ENCODE measurements around the gene SNED1. TPM values are rescaled to one million over a fixed set of nuclear protein-coding genes. Genes with fewer than 3 reads are reported as not detected.

Gene SNED1
- polyA plus RNA-seq, 3 donors: 0.02 to 3.4 (median 0.12) TPM

GRCh38 chr2:240983996-240984498, 14.4 kb upstream of the SNED1 start:
- no peaks in the 10 kb centered on the region for H3K9me3 ChIP-seq (replicated peaks in 1 of 2; ENCODE audit: control insufficient read depth in 1 of 2, insufficient read depth in 1 of 2, low read length in 2 of 2)
- no peak overlapping the region for H3K4me3 Mint-ChIP-seq
- H3K36me3 ChIP-seq (replicated peaks in 1 of 2; ENCODE audit: control insufficient read depth in 1 of 2, insufficient read depth in 2 of 2, low read length in 2 of 2): no peaks in the 10 kb centered on the region
- no peak overlapping the region for H2AFZ ChIP-seq (ENCODE audit: insufficient read depth, low read depth, low read length, poor library complexity, severe bottlenecking)
- DNase-seq: no peak
- peaks cover 0 to 5% (median 2%) of the 10 kb centered on the region in 7 donors for H3K9me3 Mint-ChIP-seq
- H3K79me2 ChIP-seq (ENCODE audit: insufficient read depth, low read length): no peaks in the 10 kb centered on the region
- WGBS (ENCODE audit: insufficient coverage): 68% methylated on average over 15 of the region's 18 CpGs
- H3K4me1 Mint-ChIP-seq: peaks cover 7% of the 10 kb centered on the region
- no peaks in the 10 kb centered on the region for H3K36me3 Mint-ChIP-seq
- H3K4me1 ChIP-seq (ENCODE audit: control insufficient read depth in 1 of 2, insufficient read depth in 2 of 2, low read length in 2 of 2): peaks cover 15% of the 10 kb centered on the region in 2 donors
- TF ChIP-seq CTCF (IDR thresholded peaks at IDR 0.05): no peak
- H3K9ac ChIP-seq (ENCODE audit: insufficient read depth, low read length, poor library complexity, severe bottlenecking): no peak overlapping the region
- H4K20me1 ChIP-seq (ENCODE audit: insufficient read depth, low read length): no peaks in the 10 kb centered on the region
- H3K4me3 ChIP-seq (replicated peaks in 1 of 3; ENCODE audit: low read depth in 2 of 3, low read length in 3 of 3): no peak overlapping the region
- intact Hi-C loops (cut with micrococcal nuclease): no loop called here
- H3K27ac Mint-ChIP-seq: no peak overlapping the region
- H3K4me2 ChIP-seq (replicated peaks; ENCODE audit: extremely low read depth, low read length, poor library complexity, severe bottlenecking): no peak overlapping the region
- no peak overlapping the region for H3K27ac ChIP-seq (ENCODE audit: low read depth in 1 of 2, low read length in 2 of 2)
- peaks cover 0 to 9% of the 10 kb centered on the region in 2 donors for H3K27me3 ChIP-seq (ENCODE audit: control insufficient read depth in 2 of 2, insufficient read depth in 2 of 2, low read length in 2 of 2)
- H3K27me3 Mint-ChIP-seq (ENCODE audit: low read depth in 3 of 3): peaks cover 15 to 30% (median 16%) of the 10 kb centered on the region in 3 donors

- Histone ChIP-seq H3K27me3 (ENCODE audit: control insufficient read depth in 2 of 2, insufficient read depth in 2 of 2, low read length in 2 of 2) (peaks cover 0 to 9% of the 10 kb centered on the region in 2 donors), H4K20me1 (ENCODE audit: insufficient read depth, low read length) (no peaks in the 10 kb centered on the region), H3K4me1 (ENCODE audit: control insufficient read depth in 1 of 2, insufficient read depth in 2 of 2, low read length in 2 of 2) (peaks cover 15% of the 10 kb centered on the region in 2 donors), H3K9ac (ENCODE audit: insufficient read depth, low read length, poor library complexity, severe bottlenecking) (peak overlapping the region; percentile 59), H3K4me2 (replicated peaks; ENCODE audit: extremely low read depth, low read length, poor library complexity, severe bottlenecking) (peak overlapping the region; percentile 58), H3K36me3 (replicated peaks in 1 of 2; ENCODE audit: control insufficient read depth in 1 of 2, insufficient read depth in 2 of 2, low read length in 2 of 2) (no peaks in the 10 kb centered on the region), H3K9me3 (replicated peaks in 1 of 2; ENCODE audit: control insufficient read depth in 1 of 2, insufficient read depth in 1 of 2, low read length in 2 of 2) (no peaks in the 10 kb centered on the region), H3K4me3 (replicated peaks in 1 of 3; ENCODE audit: low read depth in 2 of 3, low read length in 3 of 3) (no peak overlapping the region), H3K27ac (ENCODE audit: low read depth in 1 of 2, low read length in 2 of 2) (no peak overlapping the region), H3K79me2 (ENCODE audit: insufficient read depth, low read length) (no peaks in the 10 kb centered on the region), H2AFZ (ENCODE audit: insufficient read depth, low read depth, low read length, poor library complexity, severe bottlenecking) (peak overlapping the region; percentile 86)
- H3K4me3 Mint-ChIP-seq: no peak overlapping the region
- peaks cover 0 to 5% (median 2%) of the 10 kb centered on the region in 7 donors for H3K9me3 Mint-ChIP-seq
- no peak for DNase-seq
- H3K27ac Mint-ChIP-seq: peak overlapping the region in 1 of 7 donors; percentile 74
- peaks cover 7% of the 10 kb centered on the region for H3K4me1 Mint-ChIP-seq
- peaks cover 15 to 28% (median 15%) of the 10 kb centered on the region in 3 donors for H3K27me3 Mint-ChIP-seq (ENCODE audit: low read depth in 3 of 3)
- TF ChIP-seq CTCF (IDR thresholded peaks at IDR 0.05): no peak
- intact Hi-C loops (cut with micrococcal nuclease): no loop called here
- 88% methylated on average over 9 of the region's 20 CpGs for WGBS (ENCODE audit: insufficient coverage)
- no peaks in the 10 kb centered on the region for H3K36me3 Mint-ChIP-seq
Observed at GRCh38 chr2:240985881-240986786, 12.3 kb upstream of the SNED1 start.

Measured in CD14-positive monocyte (primary cell).